Epithelial cell of prostate (primary cell): ENCODE data around the gene TRPM4.
"Not testable (repeated sequence)": the region's sequence is repeated elsewhere in the genome, so short reads cannot be mapped to it uniquely, and the experiment has no call there.

Experiments used
- DNase-seq: peaks from one replicate; pipeline ENCODE4 v3.0.0-alpha.2; 2011; ENCODE audit warnings: low read depth, low spot score
- H3K27ac ChIP-seq: fragments of 450-650 bp; 2 replicates; pipeline ENCODE4 v1.5.1; 2017; ENCODE audit warnings: mild to moderate bottlenecking

TRPM4 gene

GRCh38 chr19:49157445-49158224 lies at the start of gene TRPM4:
Gene TRPM4 (plus strand): TSS chr19:49157792. CDS start chr19:49157867, 75 bp downstream.
- DNase-seq = no peak
- peak within 1 kb of the TSS; percentile 69 for H3K27ac ChIP-seq

DNA sequence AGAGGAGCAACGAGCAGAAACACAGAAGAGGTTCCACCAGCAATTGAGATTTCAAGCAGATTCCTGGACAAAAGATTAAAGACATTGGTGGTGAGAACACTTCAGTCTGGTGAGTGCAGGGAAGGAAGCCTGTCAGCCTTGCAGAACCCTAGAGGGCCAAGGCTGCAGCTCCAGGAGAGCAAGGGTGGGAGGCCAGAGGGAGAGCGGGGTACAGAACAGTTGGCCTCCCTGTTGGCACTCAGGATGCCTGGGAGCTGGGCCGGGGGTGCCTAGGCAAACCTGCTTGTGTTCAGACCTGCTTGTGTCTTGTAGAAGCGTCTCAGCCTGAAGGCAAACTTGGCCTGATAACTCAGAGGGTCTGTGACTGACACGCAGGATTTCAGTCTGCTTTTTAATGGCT lies 48.5 kb upstream of the TRPM4 start:
- H3K27ac ChIP-seq = no peak overlapping the region
- DNase-seq = no peak

- no peak overlapping the region for H3K27ac ChIP-seq
Observed at GRCh38 chr19:49109569-49110233, 47.9 kb upstream of the TRPM4 start.

DNA sequence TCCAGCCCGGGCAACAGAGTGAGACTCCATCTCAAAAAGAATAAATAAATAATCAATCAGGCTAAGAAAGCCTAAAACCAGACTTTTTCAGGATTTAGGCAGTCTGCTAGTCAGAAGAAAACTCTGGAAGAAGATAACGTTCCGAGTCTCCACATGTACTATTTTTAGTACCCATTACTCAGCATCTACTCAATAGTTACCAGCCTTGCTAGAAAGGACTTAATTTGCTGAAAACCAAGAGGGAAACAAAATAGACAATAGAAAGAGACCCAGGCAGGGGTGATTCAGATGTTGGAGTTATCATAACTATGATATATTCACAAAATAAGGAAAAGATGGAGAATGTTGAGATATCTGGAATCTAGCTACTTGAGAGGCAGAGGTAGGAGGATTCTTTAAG lies 47.0 kb upstream of the TRPM4 start:
- H3K27ac ChIP-seq = no peak overlapping the region
- no peak for DNase-seq

More at GRCh38 chr19:49109569-49110233, 47.9 kb upstream of the TRPM4 start:
- no peak for DNase-seq

DNA sequence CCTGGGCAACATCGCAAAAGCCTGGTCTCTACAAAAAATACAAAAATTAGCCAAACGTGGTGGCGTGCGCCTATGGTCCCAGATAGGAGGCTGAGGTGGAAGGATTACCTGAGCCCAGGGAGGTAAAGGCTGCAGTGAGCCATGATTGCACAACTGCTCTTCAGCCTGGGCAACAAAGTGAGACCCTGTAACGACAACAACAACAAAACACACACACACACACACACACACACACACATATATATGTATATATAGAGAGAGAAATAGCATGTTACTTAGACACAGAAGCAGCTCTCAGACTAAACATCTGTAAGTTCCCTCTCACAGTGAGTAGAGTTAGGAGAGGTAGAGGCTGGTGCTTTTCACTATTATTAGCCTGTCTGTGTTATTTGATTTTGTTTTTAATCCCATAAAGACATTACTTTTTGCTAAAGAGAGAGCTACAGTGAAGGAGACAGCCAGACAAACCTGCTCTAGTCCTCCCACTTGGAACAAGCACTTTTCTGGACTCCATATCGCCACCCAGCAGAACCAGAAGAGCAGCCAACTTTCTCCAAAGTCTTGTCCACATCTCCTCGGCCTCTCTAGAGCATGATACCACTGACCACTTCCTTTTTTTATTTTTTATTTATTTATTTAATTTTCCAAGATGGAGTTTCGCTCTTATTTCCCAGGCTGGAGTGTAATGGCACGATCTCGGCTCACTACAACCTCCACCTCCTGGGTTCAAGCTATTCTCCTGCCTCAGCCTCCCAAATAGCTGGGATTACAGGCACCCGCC lies 46.2 kb upstream of the TRPM4 start:
- no peak for DNase-seq
- no peak overlapping the region for H3K27ac ChIP-seq

GRCh38 chr19:49113762-49114629 lies 43.6 kb upstream of the TRPM4 start, which contains the start of gene LIN7B:
Gene LIN7B (plus strand): TSS chr19:49114370. CDS start chr19:49114405, 35 bp downstream.
- no peak within 1 kb of the TSS for H3K27ac ChIP-seq
- no peak for DNase-seq

GRCh38 chr19:49114630-49115363 lies 42.8 kb upstream of the TRPM4 start:
- no peak overlapping the region for H3K27ac ChIP-seq
- no peak for DNase-seq

- no peak for DNase-seq
- no peak overlapping the region for H3K27ac ChIP-seq
Observed at GRCh38 chr19:49116544-49116943, 41.0 kb upstream of the TRPM4 start.

GRCh38 chr19:49117677-49118564 lies 39.7 kb upstream of the TRPM4 start:
- peak overlapping the region; percentile 65 for H3K27ac ChIP-seq
- DNase-seq = no peak

- DNase-seq = peak; percentile 64
Observed at GRCh38 chr19:49118565-49119410, 38.8 kb upstream of the TRPM4 start, which contains the start of gene C19orf73. Gene C19orf73 (minus strand): TSS chr19:49119143. CDS start chr19:49119022, 121 bp downstream.

DNA sequence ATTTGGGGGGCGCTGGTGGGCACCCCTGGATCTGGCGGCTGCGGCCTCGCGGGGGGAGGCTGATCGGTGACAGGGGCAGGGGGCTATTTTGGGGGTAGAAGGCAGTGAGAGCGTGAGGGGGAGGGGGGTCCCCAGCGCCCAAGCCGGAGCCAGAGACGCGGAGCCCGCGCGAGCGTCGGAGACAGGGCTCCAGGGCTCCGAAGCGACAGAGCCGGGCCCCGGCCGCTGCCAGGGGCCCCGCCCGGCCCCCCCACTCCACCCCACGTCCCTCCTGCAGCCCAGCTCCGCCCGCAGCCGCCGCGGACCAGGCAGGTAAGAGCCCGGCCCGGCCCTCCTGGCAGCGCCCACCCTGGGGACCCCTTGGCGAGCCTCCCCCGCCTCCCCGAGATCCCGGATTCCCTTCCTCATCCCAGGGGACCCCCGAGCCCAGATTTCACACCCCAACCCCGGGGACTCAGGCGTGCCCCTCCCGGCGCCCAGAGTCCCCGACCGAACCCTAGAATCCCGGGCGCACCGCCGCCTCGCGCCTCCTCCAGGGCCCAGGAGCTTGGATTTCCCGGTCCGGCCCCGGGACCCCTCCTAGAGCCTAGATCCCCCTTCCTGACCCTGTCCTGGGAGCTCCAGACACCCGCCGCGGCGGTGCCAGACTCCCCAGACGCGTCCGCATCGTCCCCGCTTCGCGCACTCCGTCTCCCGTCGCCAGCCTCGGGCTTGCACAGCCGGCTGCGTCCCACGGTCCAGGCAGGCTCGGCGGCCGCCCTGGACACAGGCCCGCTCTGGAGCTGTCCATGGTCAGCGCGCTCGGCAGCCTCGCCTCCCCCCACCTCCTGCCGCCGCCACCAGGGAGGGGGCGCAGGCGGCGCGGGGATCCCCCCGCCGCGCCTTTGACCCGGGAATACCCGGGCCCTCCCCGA lies 37.9 kb upstream of the TRPM4 start, which contains the start of gene PPFIA3:
PPFIA3 (plus strand) TSS at position 134 of the 914 bp plus-strand sequence. CDS start 8,330 bp downstream, outside the sequence.
- DNase-seq = no peak
- H3K27ac ChIP-seq = peak within 1 kb of the TSS; percentile 65

More at GRCh38 chr19:49118565-49119410, 38.8 kb upstream of the TRPM4 start, which contains the start of gene C19orf73:
- peak within 1 kb of the TSS; percentile 65 for H3K27ac ChIP-seq

- no peak overlapping the region for H3K27ac ChIP-seq
- DNase-seq = no peak
Observed at GRCh38 chr19:49120325-49120683, 37.3 kb upstream of the TRPM4 start.

GRCh38 chr19:49120868-49121267 lies 36.7 kb upstream of the TRPM4 start:
- no peak for DNase-seq
- no peak overlapping the region for H3K27ac ChIP-seq

GRCh38 chr19:49121841-49122240 lies 35.8 kb upstream of the TRPM4 start:
- not testable (repeated sequence) for DNase-seq, H3K27ac ChIP-seq

DNA sequence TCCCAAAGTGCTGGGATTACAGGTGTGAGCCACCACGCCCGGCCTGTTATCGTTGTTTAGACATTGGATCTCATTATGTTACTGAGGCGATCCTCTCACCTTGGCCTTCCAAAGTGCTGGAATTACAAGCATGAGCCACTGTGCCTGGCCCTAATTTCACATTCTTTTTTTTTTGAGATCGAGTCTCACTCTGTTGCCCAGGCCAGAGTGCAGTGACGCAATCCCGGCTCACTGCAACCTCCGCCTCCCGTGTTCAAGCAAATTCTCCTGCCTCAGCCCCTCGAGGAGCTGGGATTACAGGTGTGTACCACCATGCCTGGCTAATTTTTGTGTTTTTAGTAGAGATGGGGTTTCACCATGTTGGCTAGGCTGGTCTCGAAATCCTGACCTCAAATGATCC lies 34.3 kb upstream of the TRPM4 start:
- DNase-seq, H3K27ac ChIP-seq: not testable (repeated sequence)
